Natural killer cell (primary cell): Measurements from ENCODE around the gene ESR1. TPM values are rescaled to one million over a fixed set of nuclear protein-coding genes. Genes with fewer than 3 reads are reported as not detected.

ENCODE experiments used
- ATAC-seq, 3 donors: fragments of 150-1000 bp in 2 of 3; fragments of 200-7000 bp in 1 of 3; cut with Tn5 transposase; 1 replicate in 1 of 3; 2 replicates in 2 of 3; pipeline ENCODE4 v1.10.0; 2021; ENCODE audit warnings: mild to moderate bottlenecking in 2 of 3, moderate library complexity in 2 of 3
- DNase-seq, 2 donors: peaks; one replicate each; pipeline versions ENCODE4 v3.0.0 to v3.0.0-alpha.2; 2013 to 2021; ENCODE audit warnings: mixed read lengths in 1 of 2
- H3K27ac ChIP-seq: one replicate; pipeline ENCODE4 v1.5.1; 2013; ENCODE audit warnings: mild to moderate bottlenecking, low read length
- H3K27me3 ChIP-seq: one replicate; pipeline ENCODE4 v1.6.1; 2013; ENCODE audit warnings: low read length; ENCODE audit not compliant: control insufficient read depth, insufficient read depth
- H3K36me3 ChIP-seq: one replicate; pipeline ENCODE4 v1.6.1; 2013; ENCODE audit warnings: low read length; ENCODE audit not compliant: control insufficient read depth, insufficient read depth
- H3K4me1 ChIP-seq: one replicate; pipeline ENCODE4 v1.6.1; 2013; ENCODE audit warnings: low read length; ENCODE audit not compliant: control insufficient read depth, insufficient read depth
- H3K4me3 ChIP-seq: one replicate; pipeline ENCODE4 v1.5.1; 2013; ENCODE audit warnings: low read length
- H3K9me3 ChIP-seq: one replicate; pipeline ENCODE4 v1.6.1; 2013; ENCODE audit warnings: low read length; ENCODE audit not compliant: control insufficient read depth, insufficient read depth
- H3K27ac Mint-ChIP-seq, 2 donors: one replicate each; pipeline ENCODE4 v1.8.0; 2022; ENCODE audit warnings: mild to moderate bottlenecking in 2 of 2, mixed read lengths in 2 of 2, moderate library complexity in 1 of 2
- H3K27me3 Mint-ChIP-seq, 2 donors: one replicate each; pipeline ENCODE4 v1.8.0; 2022; ENCODE audit warnings: low read depth in 2 of 2, mixed read lengths in 2 of 2
- H3K36me3 Mint-ChIP-seq: one replicate; pipeline ENCODE4 v1.8.0; 2022; ENCODE audit warnings: mixed read lengths
- H3K4me1 Mint-ChIP-seq, 2 donors: one replicate each; pipeline ENCODE4 v1.8.0; 2022; ENCODE audit warnings: mixed read lengths in 2 of 2
- H3K4me3 Mint-ChIP-seq: one replicate; pipeline ENCODE4 v1.8.0; 2022; ENCODE audit warnings: mild to moderate bottlenecking, moderate library complexity, mixed read lengths
- H3K9me3 Mint-ChIP-seq, 2 donors: one replicate each; pipeline ENCODE4 v1.8.0; 2022; ENCODE audit warnings: mixed read lengths in 2 of 2
- CTCF ChIP-seq: fragments of 200-600 bp; IDR thresholded peaks from one replicate; pipeline ENCODE4 v1.8.0; 2022; ENCODE audit warnings: antibody characterized with exemption
- WGBS: methylation state at CpG from one replicate; pipeline ENCODE4 v1.1.7; 2013; ENCODE audit warnings: missing lambda C conversion rate; ENCODE audit not compliant: insufficient coverage; 5-methylcytosine and 5-hydroxymethylcytosine counted together
- intact Hi-C: fragments of 100-400 bp; cut with micrococcal nuclease; formaldehyde crosslinking; loops from one replicate; pipeline ENCODE4 v1.14.2; 2022
- total RNA-seq, 4 donors: library from RNA; stranded (reverse); fragments of 120-200 nt in 1 of 4; gene quantifications; one replicate each; pipeline versions ENCODE4 v1.2.3 to v1.2.4, GENCODE V29; 2013 to 2022

The ESR1 gene
- total RNA-seq, 3 donors from 2014 or later (not counting 1 experiment from before 2014, with no cell fraction given): 0.11 to 0.64 (median 0.60) TPM

- Mint-ChIP-seq H3K9me3 (peaks cover 3% of the 10 kb centered on the region in 2 donors), H3K27me3 (peaks cover 6 to 36% of the 10 kb centered on the region in 2 donors), H3K4me1 (no peaks in the 10 kb centered on the region), H3K36me3 (no peaks in the 10 kb centered on the region), H3K27ac (no peak overlapping the region), H3K4me3 (no peak overlapping the region)
- Histone ChIP-seq H3K9me3 (no peaks in the 10 kb centered on the region), H3K36me3 (no peaks in the 10 kb centered on the region), H3K4me3 (no peak overlapping the region), H3K27ac (no peak overlapping the region), H3K27me3 (no peaks in the 10 kb centered on the region), H3K4me1 (no peaks in the 10 kb centered on the region)
- intact Hi-C loops: no loop called here
- no peak for TF ChIP-seq CTCF
- ATAC-seq: no peak
- no peak for DNase-seq
- WGBS: no CpG with 5 or more reads among the region's 3 CpGs
Measured at GRCh38 chr6:151940307-151940706, 132.8 kb downstream of the ESR1 start.

- 0% methylated on average over 2 of the region's 3 CpGs for WGBS
- H3K27me3 Mint-ChIP-seq: peaks cover 0 to 10% of the 10 kb centered on the region in 2 donors
- ATAC-seq (peak; percentile 24 to 65 (median 57)), DNase-seq (peak in 1 of 2 donors; percentile 16)
- Histone ChIP-seq H3K9me3 (no peaks in the 10 kb centered on the region), H3K4me1 (peaks cover 7% of the 10 kb centered on the region), H3K4me3 (no peak overlapping the region), H3K27ac (no peak overlapping the region), H3K27me3 (no peaks in the 10 kb centered on the region), H3K36me3 (no peaks in the 10 kb centered on the region)
- peaks cover 23 to 26% of the 10 kb centered on the region in 2 donors for H3K4me1 Mint-ChIP-seq
- no peak for TF ChIP-seq CTCF
- no peaks in the 10 kb centered on the region for H3K36me3 Mint-ChIP-seq
- peak overlapping the region; percentile 63 for H3K4me3 Mint-ChIP-seq
- intact Hi-C loops: no loop called here
- peaks cover 4 to 6% of the 10 kb centered on the region in 2 donors for H3K9me3 Mint-ChIP-seq
- H3K27ac Mint-ChIP-seq: peak overlapping the region; percentile 52
Measured at GRCh38 chr6:151948002-151948743, 140.7 kb downstream of the ESR1 start.

GRCh38 chr6:151958332-151958731 lies 150.8 kb downstream of the ESR1 start:
- H3K27me3 ChIP-seq: peaks cover 11% of the 10 kb centered on the region
- WGBS: 72% methylated on average over 2 of the region's 2 CpGs
- DNase-seq: no peak
- peaks cover 22 to 26% of the 10 kb centered on the region in 2 donors for H3K27me3 Mint-ChIP-seq
- no peak overlapping the region for H3K27ac ChIP-seq
- H3K36me3 Mint-ChIP-seq: no peaks in the 10 kb centered on the region
- H3K36me3 ChIP-seq: no peaks in the 10 kb centered on the region
- intact Hi-C loops: no loop called here
- H3K9me3 ChIP-seq: no peaks in the 10 kb centered on the region
- H3K4me3 ChIP-seq: no peak overlapping the region
- ATAC-seq: peak in 1 of 3 donors; percentile 49
- TF ChIP-seq CTCF: no peak
- no peak overlapping the region for H3K4me3 Mint-ChIP-seq
- H3K4me1 Mint-ChIP-seq: peaks cover 13 to 34% of the 10 kb centered on the region in 2 donors
- H3K9me3 Mint-ChIP-seq: peaks cover 5 to 8% of the 10 kb centered on the region in 2 donors
- H3K4me1 ChIP-seq: peaks cover 6% of the 10 kb centered on the region
- no peak overlapping the region for H3K27ac Mint-ChIP-seq
